GM18511 (cell line): ENCODE data around the gene PFKL.

Experiments used
- ATAC-seq: cut with Tn5 transposase; IDR thresholded peaks from one replicate; pipeline ENCODE4 v1.9.1; 2021; ENCODE audit warnings: mild to moderate bottlenecking, moderate library complexity; ENCODE audit not compliant: unreplicated experiment

The PFKL gene

DNA sequence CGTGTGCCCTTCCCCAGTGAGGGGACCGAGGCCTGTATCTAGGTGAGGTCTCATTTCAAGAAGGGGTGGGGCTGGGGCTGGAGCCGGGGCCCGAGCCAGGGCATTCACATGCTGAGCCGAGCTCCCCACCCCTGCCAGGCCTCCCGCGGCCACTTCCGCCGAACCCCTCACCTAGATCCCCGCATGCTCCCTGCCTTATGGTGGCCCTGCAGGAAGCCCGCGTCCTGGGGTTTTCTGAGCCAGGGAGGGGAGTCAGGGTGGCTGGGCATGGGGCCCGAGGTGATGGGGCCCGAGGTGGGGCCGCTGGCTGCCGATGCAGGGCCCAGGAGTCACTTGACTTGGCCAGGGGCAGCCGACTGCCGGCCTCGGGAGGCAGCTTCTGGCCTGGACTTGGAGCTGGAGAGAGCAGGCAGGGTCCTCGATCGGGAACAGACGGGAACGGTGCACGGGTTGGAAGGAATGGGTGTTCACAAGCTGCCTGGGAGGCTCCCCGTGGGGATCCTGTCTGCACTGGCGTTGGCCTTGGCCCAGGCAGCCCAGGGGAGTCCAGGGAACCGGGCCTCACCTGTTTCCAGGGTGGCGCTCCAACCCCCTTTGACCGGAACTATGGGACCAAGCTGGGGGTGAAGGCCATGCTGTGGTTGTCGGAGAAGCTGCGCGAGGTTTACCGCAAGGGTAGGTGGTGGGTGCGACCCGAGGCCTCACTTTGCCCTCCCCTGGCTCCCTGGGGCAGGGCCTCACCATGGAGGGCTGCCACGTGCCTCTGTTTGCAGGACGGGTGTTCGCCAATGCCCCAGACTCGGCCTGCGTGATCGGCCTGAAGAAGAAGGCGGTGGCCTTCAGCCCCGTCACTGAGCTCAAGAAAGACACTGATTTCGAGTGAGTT lies 25.8 kb downstream of the PFKL start:
- ATAC-seq = no peak

DNA sequence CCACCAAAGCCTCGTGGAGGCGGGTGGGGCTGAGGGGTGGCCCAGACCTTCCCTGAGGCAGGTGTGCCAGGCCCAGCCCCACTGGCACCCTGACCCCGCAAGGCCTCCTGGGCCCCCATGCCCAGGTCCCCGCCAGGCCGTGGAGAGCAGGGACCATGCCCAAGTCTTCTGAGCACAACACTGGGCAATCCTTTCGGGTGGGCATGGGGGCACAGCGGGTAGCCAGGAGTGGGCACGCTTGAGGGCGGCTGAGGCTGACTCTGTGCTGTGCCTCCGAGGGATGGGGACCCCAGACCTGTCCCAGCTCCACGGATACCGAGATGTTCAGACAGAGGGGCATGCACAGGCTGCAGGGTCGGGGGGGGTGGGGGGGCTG lies 26.4 kb downstream of the PFKL start:
- ATAC-seq = no peak

DNA sequence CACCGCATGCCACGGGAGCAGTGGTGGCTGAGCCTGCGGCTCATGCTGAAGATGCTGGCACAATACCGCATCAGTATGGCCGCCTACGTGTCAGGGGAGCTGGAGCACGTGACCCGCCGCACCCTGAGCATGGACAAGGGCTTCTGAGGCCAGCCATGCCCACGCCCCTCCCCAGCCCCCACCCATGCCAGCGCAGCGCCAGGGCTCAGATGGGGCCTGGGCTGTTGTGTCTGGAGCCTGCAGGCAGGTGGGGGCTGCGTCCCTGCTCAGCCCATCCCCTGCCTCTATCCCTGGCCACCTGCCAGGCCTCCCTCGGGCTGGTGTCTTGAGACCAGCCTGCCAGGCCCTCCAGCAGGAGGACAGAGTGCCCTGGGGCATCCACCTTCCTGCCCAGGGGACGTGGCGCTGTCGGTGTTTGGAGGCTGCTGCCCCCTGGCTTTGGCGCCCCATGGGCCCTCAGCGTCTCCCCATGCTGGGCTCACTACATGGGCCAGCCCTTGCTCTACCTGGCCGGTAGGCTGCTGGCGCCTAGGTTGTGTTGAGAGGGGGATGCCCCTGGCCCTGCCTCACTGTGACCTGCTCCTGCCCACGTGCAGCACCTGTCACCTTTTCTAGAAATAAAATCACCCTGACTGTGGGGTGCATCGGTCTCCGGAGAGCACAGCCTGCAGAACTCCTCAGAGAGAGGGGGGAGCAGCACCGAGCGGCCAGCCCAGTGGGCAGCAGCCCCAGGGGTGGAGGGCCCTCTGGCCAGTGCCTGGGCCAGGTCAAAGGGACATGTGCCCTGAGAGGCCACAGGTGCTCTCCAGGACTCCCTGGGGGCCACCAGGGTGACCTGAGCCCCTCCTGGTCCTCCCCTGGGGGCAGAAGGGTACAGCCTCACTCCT lies 27.1 kb downstream of the PFKL start:
- no peak for ATAC-seq

DNA sequence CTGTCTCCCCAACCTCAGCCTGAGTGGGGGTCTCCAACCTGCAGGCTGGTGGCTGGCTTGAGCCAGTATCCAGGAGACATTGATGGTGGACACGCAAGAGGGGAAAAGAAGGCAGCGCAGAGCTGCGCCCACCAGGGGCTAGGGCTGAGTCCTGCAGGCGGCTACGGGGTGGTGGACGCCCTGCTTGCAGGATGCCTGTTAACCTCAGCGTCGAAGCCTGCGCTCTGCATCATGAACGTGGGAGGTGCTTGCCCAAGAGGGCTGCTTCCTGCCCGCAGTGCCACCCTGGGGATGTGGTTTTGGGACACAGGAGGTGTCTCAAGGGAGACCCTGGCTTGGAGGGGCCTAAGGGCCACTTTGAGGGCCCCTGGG lies 27.7 kb downstream of the PFKL start:
- ATAC-seq = no peak

DNA sequence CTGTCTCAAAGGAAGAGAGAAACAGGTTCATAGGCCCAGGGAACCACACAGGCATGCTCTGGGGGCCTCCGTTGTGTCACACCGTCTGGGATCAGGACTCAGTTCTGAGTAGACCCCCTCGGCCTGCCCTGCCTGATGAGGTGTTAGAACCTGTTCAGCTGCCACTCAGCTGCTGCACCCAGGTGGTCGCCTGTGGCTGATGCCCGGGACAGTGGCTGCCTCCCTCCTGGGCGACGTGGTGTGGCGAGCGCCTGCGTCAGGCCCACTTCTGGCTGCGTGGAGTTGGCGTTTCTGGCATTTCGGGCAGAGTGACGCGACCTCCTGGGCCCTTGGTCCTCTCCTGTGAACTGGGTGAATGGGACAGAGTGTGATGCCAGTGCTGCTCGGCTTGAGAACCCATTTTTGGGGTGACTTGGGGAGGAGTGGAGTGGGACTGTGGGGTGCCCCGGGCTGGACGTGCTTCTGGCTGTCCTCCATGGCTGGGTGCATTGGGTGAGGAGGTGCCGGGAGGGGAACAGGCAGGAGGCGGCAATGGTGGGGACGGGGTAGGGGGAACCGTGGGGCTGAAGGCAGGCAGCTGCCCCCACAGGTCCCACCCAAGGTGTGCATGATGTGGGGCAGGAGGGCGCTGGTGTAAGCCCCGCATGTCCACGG lies 28.5 kb downstream of the PFKL start:
- ATAC-seq = no peak

DNA sequence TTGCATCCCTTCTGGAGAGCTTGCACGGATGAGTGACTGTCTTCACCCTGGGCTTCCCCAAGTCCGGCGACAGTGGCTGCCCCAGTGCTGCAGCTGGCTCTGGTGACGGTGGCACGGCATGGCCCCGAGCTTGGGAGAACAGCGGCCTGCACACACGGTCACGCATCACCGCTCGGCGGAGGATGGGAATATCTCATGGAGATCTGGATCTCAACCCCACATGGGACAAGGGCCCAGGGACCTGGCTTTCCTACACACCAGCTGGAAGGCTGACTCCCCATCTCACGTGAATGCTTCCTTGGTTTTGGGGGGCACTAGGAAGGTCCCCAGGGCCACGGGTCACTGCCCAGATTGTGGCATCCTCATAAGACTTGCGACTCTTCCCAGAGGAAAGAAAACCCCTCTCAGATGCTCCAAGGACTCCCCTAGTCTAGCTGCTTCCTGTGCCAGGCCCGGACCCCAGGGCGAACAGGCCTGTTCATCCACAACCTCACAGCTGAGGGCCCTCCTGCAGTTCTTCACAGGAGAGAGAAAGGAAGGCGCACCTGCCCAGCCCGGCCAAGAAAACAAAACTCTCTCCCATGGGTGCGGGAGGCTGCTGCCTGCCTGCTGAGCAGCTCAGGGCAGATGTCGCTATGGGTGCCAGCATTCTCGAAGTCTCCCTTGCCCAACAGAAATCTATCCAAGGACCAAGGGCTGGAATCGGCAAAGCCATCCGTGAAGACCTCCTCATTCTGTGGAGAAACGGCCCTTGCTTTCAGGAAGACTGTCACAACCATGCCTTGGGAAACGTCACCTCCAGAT lies 29.4 kb downstream of the PFKL start:
- ATAC-seq = no peak

DNA sequence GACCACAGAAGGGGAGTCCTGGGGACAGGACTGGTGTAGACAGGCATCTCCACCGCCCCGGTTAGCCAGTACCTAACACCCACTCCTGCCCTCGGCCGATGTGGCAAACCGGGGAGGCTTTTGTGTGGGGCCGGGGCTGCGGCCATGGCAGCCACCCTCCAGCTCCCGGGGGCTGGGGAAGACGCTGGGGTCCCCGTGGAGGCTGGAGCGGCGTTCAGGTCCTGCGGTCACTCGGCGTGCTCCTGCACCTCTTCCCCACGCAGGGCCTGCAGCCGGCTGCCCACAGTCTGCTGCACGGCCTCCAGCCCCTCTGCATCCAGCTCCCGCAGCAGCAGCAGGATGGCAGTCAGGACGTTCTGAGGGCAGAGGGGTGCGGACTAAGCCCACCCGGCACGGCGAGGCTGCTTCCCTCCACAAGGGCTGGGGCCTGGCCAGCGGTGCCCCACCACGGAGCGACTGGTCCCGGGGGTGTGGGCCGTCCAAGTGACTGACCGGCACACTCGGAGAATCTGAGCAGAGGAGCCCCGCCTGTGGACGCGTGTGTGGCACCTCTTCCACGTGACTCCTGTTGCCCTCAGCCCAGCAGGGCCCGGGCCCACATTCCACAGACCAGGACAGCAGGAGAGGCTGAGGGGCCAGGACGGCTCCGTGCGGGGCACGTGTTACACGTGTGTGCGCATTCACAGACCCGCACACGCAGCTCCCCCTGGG lies 30.3 kb downstream of the PFKL start:
- ATAC-seq = no peak

DNA sequence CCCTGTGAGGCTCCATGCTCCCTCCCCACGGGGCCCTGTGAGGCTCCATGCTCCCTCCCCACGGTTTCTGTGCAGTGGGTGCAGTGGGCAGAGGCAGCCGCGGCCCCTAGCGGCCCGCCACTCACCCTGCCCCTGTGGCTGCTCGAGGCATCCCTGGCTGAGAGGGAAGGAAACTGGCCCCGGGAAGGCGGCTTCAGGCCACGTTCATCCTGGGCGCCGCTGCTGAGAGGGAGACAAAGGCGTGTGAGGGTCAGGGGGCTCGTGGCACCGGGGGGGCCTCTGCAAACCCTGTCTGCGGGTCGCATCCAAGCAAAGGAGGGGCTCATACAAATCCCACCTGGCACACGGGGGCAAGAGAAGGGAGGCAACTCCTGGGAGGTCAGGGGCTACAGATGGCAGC lies 30.8 kb downstream of the PFKL start:
- no peak for ATAC-seq

DNA sequence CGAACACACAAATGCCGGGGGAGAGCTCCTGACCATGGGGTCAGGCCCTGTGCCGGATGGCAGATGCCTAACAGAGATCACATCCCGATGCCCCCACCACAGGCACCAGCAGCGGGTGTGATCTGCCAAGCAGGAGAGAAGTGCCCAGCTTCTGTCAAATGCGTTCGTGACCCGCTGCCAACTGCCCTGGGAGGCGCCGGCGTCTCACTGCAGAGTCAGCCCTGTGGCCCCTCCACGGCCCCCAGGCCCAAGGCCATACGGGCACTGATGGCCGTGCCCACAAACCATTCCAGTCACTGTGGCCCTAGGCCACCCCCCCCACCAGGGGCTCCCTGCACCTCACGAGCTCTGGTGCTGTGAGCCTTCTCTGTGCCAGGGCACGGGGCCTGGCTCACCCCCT lies 31.4 kb downstream of the PFKL start:
- no peak for ATAC-seq

DNA sequence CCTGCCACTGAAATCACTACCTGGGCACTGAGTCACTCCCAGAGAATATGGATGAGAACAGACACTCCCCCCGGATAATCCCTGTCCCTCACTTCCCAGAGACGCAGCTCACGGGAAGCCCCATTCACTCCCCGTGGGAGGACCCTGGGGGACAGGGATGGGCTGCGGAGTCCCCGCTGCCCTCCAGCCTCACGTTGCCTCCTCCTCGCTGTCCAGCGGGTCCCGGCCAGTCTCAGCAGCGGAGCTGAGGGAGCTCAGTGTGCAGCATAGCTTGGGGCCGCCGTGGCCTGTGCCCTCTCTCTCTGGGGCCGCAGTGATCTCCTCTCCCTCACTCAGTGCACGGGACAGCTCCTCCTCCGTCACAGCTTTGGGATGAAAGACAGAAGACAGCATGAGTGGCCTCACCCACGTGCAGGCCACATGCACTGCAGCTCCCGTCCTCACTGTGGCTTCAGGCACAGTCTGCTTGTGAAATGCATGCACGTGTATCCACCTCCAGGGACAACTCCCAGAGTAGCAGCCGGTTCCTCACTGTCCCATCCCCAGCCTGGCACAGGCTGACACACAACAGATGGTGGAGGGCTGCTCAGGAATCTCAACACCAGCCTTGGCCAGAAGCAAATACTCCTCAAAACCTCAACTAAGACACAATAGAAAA lies 31.9 kb downstream of the PFKL start:
- no peak for ATAC-seq

DNA sequence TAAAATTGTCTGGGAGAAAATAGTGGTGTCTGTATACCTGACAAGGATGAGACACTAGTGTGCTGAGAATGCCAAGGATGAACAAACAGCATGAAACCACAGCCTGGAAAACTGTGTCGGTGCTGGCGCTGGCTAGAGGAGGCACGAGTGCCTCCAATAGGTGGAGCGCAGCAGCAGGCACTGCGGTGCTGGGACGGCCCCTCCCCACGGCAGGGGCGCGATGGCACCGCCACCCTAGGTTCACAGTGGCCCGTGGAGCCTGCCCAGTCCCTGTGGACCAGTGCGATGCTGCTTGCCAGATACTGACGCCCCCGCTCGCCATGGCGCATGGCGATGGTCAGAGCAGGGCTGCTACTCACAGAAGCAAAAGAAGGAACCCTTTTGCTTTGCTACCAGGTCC lies 32.5 kb downstream of the PFKL start:
- ATAC-seq = no peak

DNA sequence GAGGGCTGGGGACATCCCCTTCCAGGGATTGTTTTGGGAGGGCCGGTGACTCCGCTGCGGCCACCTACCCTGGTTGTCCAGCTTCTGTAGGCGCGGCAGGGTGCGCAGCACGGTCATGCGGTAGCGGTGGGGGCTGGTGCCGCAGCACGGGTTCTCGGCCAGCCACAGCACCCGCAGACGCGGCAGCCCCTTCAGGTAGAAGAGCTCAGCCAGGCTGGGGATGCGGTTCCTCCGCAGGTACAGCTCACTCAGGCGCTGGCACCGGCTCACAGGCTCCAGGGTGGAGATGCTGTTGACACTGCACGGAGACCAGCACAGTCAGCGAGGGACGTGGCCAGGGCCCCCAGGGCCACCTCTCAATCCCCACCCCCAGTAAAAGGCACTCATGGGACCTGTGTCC lies 33.1 kb downstream of the PFKL start:
- no peak for ATAC-seq

DNA sequence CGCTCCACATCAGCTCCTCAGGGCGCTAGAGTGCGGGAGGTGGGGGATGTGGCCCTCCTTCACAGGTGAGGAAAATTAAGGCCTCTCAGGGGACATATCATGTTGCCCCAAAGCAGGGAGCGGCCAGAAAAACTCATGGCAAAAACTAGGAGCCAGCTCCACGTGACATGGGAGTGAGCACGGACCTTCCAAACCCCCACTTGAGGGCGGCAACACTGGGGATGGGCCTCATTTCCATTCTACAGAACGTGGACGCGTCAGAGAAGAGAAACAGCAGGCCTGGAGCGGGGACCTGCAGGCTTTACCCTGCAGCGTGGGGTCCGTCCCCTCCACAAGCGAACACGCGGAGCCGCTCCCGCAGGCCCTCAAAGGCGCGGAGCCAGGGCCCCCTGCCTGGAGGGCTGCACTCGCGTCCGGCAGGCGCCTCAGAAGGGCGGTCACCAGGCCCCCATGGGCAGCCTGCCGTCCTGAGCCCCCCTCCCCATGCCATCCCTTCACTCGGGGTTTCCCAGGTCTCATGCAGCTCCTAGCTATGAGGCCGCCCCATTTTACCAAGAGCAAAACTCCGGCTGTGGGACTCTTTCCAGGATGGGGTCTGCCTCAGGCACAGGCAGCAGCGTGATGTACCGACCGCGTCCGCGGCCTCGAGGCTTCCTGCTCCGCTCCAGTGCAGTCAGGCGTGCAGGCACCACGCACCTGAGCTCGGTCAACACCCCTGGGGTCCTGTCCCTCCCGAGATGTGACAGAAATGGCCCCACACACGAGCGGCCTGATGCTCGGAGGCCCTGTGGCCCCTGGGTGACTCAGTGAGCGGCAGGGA lies 33.9 kb downstream of the PFKL start:
- ATAC-seq = no peak

DNA sequence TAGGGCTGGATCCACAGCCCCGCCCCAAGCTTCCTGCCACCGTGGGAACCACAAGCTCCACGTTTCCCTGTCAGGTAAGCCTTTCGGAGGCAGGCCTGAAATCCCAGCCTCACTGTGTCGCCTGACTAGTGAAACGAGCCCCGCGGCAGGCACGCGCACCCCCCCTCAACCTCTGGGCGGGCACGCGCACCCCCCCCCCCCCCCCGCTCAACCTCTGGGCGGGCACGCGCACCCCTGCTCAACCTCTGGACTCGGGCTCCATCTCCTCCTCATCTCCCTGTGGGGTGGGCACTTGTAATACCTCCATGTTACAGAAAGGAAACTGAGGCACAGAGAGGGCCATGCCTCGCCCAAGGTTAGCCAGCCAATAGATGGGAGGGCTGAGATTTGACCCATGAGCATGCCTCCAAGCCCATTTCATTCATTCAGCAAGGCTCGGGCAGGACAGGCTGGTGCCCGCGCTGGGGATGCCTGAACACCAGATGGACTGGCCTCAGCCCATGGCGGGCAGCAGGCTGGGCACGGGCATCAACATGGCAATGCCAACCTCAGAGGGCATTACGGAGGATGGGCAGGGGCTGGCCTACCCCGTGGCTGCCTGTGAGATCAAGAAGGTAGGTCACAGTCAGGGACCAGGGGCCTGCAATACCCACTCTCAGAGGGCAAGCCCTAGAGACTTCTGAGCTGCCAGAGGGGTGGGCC lies 34.6 kb downstream of the PFKL start:
- ATAC-seq = no peak

DNA sequence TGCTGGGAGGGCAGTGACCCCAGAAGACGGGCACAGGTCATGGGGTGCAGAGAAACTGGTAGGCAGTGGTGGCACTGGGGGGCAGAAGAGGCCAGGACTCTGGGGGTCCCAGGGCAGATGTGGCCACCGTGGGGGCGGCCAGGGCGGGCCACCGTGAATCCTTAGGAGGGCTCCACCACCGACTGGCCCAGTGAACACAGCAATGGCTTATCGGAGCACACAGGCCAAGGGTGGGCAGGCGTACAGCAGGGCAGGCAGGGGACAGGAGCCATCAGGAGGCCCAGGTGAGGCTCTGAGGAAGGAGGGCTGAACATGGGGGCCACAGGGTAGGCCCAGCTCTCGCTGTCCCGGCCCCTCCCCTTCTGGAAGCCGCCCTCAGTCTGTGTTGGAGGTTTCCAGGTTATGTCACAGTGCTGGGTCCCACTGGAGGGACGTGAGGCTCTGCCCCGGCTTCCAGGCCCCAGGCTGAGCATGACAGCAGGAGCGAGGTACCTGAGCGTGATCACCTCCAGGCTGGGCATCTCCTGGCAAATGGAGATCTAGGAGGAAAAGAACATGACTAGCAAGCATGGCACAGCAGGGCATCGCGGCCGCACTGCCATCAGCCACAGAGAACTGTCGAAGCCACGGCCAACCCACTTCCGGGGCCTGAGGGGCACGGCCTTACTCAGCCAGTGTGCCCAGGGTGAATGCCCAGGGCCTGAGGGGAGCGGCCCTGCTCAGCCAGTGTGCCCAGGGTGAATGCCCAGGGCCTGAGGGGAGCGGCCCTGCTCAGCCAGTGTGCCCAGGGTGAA lies 35.6 kb downstream of the PFKL start:
- ATAC-seq = no peak

DNA sequence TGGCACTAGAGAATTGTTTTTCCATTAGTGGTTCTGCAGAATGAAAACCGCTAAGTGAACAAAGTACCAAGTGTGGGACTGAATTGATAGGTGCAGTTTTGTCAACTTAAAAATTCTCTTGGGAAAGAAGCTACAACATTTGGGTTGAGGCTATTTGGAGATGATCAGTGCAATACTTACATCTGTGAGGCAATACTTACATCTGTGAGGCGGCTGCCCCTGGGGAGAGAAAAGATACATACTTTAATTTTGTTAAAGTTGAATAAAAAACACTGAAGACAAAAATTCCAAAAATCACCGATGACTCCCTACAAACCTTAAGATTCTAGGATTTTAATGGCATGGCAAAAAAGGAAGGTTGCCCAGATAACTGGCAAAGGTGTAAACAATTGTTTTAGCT lies 37.6 kb downstream of the PFKL start:
- ATAC-seq = no peak
